GM12878 (cell line): ENCODE data around the gene CORO7. TPM values are rescaled to one million over a fixed set of nuclear protein-coding genes. Genes with fewer than 3 reads are reported as not detected.

ENCODE experiments used
- ATAC-seq: fragments of 200-7000 bp; cut with Tn5 transposase; 3 replicates; pipeline ENCODE4 v1.9.1; 2020; ENCODE audit warnings: mild to moderate bottlenecking, moderate library complexity
- BruUV-seq: library from RNA; stranded (reverse); fragments of 400-500 nt; replicated peaks from 2 replicates; lab custom pipeline; 2021; lab: Mats Ljungman, UMichigan
- CTCF ChIA-PET: fragments of 300-600 bp; sonication (Branson Sonifier 250); formaldehyde crosslinking; extraction: SDS; loops from one replicate; lab custom pipeline; 2021; ENCODE audit warnings: inconsistent platforms; lab: Yijun Ruan, JAX
- POLR2A ChIA-PET: fragments of 350-600 bp; formaldehyde crosslinking; extraction: SDS; loops from one replicate; lab custom pipeline; 2021; ENCODE audit warnings: inconsistent platforms; lab: Charles Lee
- RAD21 ChIA-PET: fragments of 300-600 bp; sonication (Branson Sonifier 250); formaldehyde crosslinking; loops from one replicate; lab custom pipeline; 2023; ENCODE audit warnings: antibody characterized with exemption; ENCODE audit not compliant: unreplicated experiment; lab: Charles Lee
- SMC1A ChIA-PET: fragments of 300-600 bp; sonication (Branson Sonifier 250); formaldehyde crosslinking; loops from one replicate; lab custom pipeline; 2023; ENCODE audit not compliant: unreplicated experiment, uncharacterized antibody; lab: Charles Lee
- DNase-seq: peaks from one replicate; pipeline ENCODE4 v3.0.0-alpha.2; 2011; ENCODE audit warnings: low read depth, low spot score
- FAIRE-seq: peaks from 3 replicates; lab custom pipeline; 2011; peaks lifted over from hg19 to GRCh38; lab: Jason Lieb, UNC
- H2AFZ ChIP-seq: 2 replicates; pipeline ENCODE4 v1.6.0; 2011; ENCODE audit warnings: low read depth, low read length, control low read depth; ENCODE audit not compliant: control insufficient read depth
- H3K27ac ChIP-seq: 2 replicates; pipeline ENCODE4 v1.5.1; 2011; ENCODE audit warnings: control low read depth; ENCODE audit not compliant: control insufficient read depth, insufficient read depth
- H3K27me3 ChIP-seq, 2 experiments: replicated peaks in 1 of 2; 2 replicates each; pipeline versions ENCODE4 v1.6.0 to v1.6.1; 2011; ENCODE audit warnings: low read length in 1 of 2; ENCODE audit not compliant: control insufficient read depth in 2 of 2, insufficient read depth in 2 of 2
- H3K36me3 ChIP-seq, 2 experiments: 2 replicates each; pipeline ENCODE4 v1.5.1; 2011; ENCODE audit warnings: low read length in 1 of 2; ENCODE audit not compliant: control insufficient read depth in 2 of 2, insufficient read depth in 2 of 2
- H3K4me1 ChIP-seq: 2 replicates; pipeline ENCODE4 v1.6.1; 2011; ENCODE audit warnings: mild to moderate bottlenecking, low read length, moderate library complexity, mixed read lengths; ENCODE audit not compliant: control insufficient read depth, insufficient read depth
- H3K4me2 ChIP-seq: 2 replicates; pipeline ENCODE4 v1.6.0; 2011; ENCODE audit warnings: control low read depth; ENCODE audit not compliant: control insufficient read depth, insufficient read depth
- H3K4me3 ChIP-seq: fragments of 200-600 bp; sonication (generic); 2 replicates; pipeline ENCODE4 v1.5.1; 2016
- H3K79me2 ChIP-seq: 2 replicates; pipeline ENCODE4 v1.6.0; 2011; ENCODE audit warnings: low read length; ENCODE audit not compliant: control insufficient read depth, insufficient read depth
- H3K9ac ChIP-seq: 2 replicates; pipeline ENCODE4 v1.8.0; 2011; ENCODE audit warnings: low read length, control low read depth, mixed read lengths; ENCODE audit not compliant: control insufficient read depth, insufficient read depth
- H3K9me3 ChIP-seq: replicated peaks from 3 replicates; pipeline ENCODE4 v1.5.1; 2011; ENCODE audit warnings: mild to moderate bottlenecking, low read length; ENCODE audit not compliant: control insufficient read depth, insufficient read depth
- H4K20me1 ChIP-seq: 2 replicates; pipeline ENCODE4 v1.6.0; 2011; ENCODE audit not compliant: control insufficient read depth, insufficient read depth
- BACH1 ChIP-seq: fragments of 450-650 bp; IDR thresholded peaks from 2 replicates; pipeline ENCODE4 v1.6.1; 2017; ENCODE audit warnings: mild to moderate bottlenecking, borderline replicate concordance
- BCLAF1 ChIP-seq: fragments of 450-650 bp; IDR thresholded peaks from 2 replicates; pipeline ENCODE4 v1.6.1; 2017; ENCODE audit warnings: antibody characterized with exemption, mild to moderate bottlenecking, moderate library complexity
- CBX3 ChIP-seq: fragments of 200-600 bp; sonication (generic); IDR thresholded peaks from 2 replicates; pipeline ENCODE4 v1.6.1; 2016; ENCODE audit warnings: low read depth, borderline replicate concordance
- GABPA ChIP-seq: IDR thresholded peaks from 2 replicates; pipeline ENCODE4 v1.6.1; 2014; ENCODE audit warnings: antibody characterized with exemption, low read depth, mild to moderate bottlenecking, inconsistent platforms
- LARP7 ChIP-seq: fragments of 450-650 bp; IDR thresholded peaks from 2 replicates; pipeline ENCODE4 v1.6.1; 2017; ENCODE audit warnings: mild to moderate bottlenecking
- MAX ChIP-seq: IDR thresholded peaks from 2 replicates; pipeline ENCODE4 v1.6.1; 2012; ENCODE audit warnings: low read depth, low read length, improper control_type of control experiment
- NFXL1 ChIP-seq: fragments of 450-650 bp; IDR thresholded peaks from 2 replicates; pipeline ENCODE4 v1.6.1; 2017; ENCODE audit warnings: antibody characterized with exemption, mild to moderate bottlenecking, borderline replicate concordance
- RB1 ChIP-seq: fragments of 450-650 bp; formaldehyde crosslinking; IDR thresholded peaks from 2 replicates; pipeline ENCODE4 v1.6.1; 2017; ENCODE audit warnings: mild to moderate bottlenecking, borderline replicate concordance
- RFX5 ChIP-seq: IDR thresholded peaks from 2 replicates; pipeline ENCODE4 v1.6.1; 2011; ENCODE audit warnings: low read depth, low read length, improper control_type of control experiment
- SPI1 ChIP-seq: IDR thresholded peaks from 2 replicates; pipeline ENCODE4 v1.6.1; 2011; ENCODE audit warnings: low read depth, mild to moderate bottlenecking, low read length, moderate library complexity, borderline replicate concordance; ENCODE audit not compliant: insufficient read depth
- SRF ChIP-seq, 2 experiments: IDR thresholded peaks; 2 replicates each; pipeline ENCODE4 v1.6.1; 2011; ENCODE audit warnings: low read depth in 2 of 2, low read length in 2 of 2, mild to moderate bottlenecking in 1 of 2, moderate library complexity in 1 of 2
- TBL1XR1 ChIP-seq: IDR thresholded peaks from 2 replicates; pipeline ENCODE4 v1.6.1; 2012; ENCODE audit warnings: low read depth, low read length, improper control_type of control experiment
- TCF12 ChIP-seq: IDR thresholded peaks from 2 replicates; pipeline ENCODE4 v1.6.1; 2011; ENCODE audit warnings: low read depth, mild to moderate bottlenecking, low read length
- WRNIP1 ChIP-seq: IDR thresholded peaks from 2 replicates; pipeline ENCODE4 v1.6.1; 2011; ENCODE audit warnings: low read depth, low read length, improper control_type of control experiment, borderline replicate concordance
- ZBED1 ChIP-seq: IDR thresholded peaks from 2 replicates; pipeline ENCODE4 v1.6.1; 2016; ENCODE audit warnings: borderline replicate concordance
- ZNF24 ChIP-seq: fragments of 450-650 bp; IDR thresholded peaks from 2 replicates; pipeline ENCODE4 v1.6.1; 2017; ENCODE audit warnings: antibody characterized with exemption, mild to moderate bottlenecking
- WGBS: methylation state at CpG from one replicate; pipeline ENCODE4 v1.1.6; 2016; ENCODE audit warnings: low lambda C conversion rate; ENCODE audit not compliant: insufficient replicate concordance, insufficient coverage; ENCODE audit errors: missing lambda C conversion rate; 5-methylcytosine and 5-hydroxymethylcytosine counted together
- in situ Hi-C: fragments of 300-500 bp; cut with MboI; formaldehyde crosslinking; loops from 9 replicates; pipeline ENCODE4 v1.14.3; 2018; ENCODE audit warnings: mixed read lengths
- intact Hi-C: fragments of 100-400 bp; cut with micrococcal nuclease; formaldehyde crosslinking; loops from one replicate; pipeline ENCODE4 v1.14.2; 2022; ENCODE audit not compliant: unreplicated experiment
- polyA plus RNA-seq, 11 experiments: library from polyadenylated mRNA; depleted of rRNA in 4 of 11; unstranded in 6 of 11; stranded (reverse) in 5 of 11; fragments of >200 nt; fragmentation: Nextera tagmentation in 4 of 11; fragmentation: Illumina TruSeq in 1 of 11; extraction: Ambion mirVana in 4 of 11; extraction: Trizol in 1 of 11; gene quantifications; 1 replicate in 1 of 11; 2 replicates in 10 of 11; pipeline versions ENCODE4 v1.2.1 to v1.2.3, GENCODE V29; 2011 to 2016; ENCODE audit warnings: inconsistent platforms in 2 of 11, missing spikeins in 2 of 11, low read depth in 1 of 11
- total RNA-seq, 4 experiments: library from RNA; depleted of rRNA in 3 of 4; stranded (reverse); fragments of >200 nt in 3 of 4; fragmentation: Illumina TruSeq in 1 of 4; extraction: Trizol in 1 of 4; gene quantifications; 2 replicates each; pipeline versions ENCODE4 v1.2.1 to v1.2.3, GENCODE V29; 2013 to 2021

CORO7 gene
- total and polyA plus RNA-seq, 10 of the 15 experiments (the other 5 are each of a cell fraction or from before 2014, with no cell fraction given) = 0.64 to 89.2 (median 43.7) TPM

- no peak overlapping the region for H3K9ac ChIP-seq
- WGBS = 97% methylated on average over 11 of the region's 14 CpGs
- POLR2A ChIA-PET = no interaction called here
Measured at GRCh38 chr16:4450430-4450829, 34.0 kb upstream of the CORO7 start.

DNA sequence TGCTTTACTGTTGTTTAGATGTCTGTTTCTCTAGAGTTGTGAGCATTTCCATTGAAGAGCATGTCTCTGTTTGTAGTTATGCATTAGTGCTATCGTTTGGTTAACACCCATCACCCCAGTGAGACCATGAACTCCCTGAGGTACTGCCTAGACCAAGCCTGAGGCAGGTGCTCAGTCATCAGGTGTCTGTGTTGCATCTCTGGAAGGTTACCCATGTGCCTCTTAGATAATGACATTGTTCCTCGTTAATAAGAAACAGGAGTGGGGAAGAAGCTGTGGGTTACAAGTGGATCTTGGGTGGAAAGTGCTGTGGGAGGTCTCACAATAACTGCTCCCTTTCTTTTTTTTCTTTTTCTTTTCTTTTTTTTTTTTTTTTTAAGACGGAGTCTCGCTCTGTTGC, 27.6 kb upstream of the CORO7 start:
- no peak for FAIRE-seq
- Histone ChIP-seq H3K27me3 (no peaks in the 10 kb centered on the region), H3K36me3 (peaks cover 25 to 36% of the 10 kb centered on the region in 2 experiments), H3K4me1 (no peaks in the 10 kb centered on the region), H3K9me3 (no peaks in the 10 kb centered on the region), H3K4me2 (no peak overlapping the region), H3K27ac (no peak overlapping the region), H3K79me2 (no peaks in the 10 kb centered on the region), H2AFZ (no peak overlapping the region), H3K9ac (no peak overlapping the region), H3K4me3 (no peak overlapping the region), H4K20me1 (no peaks in the 10 kb centered on the region; the same call in 1 of the 2 replicates)
- RAD21 ChIA-PET = no interaction called here
- CTCF ChIA-PET = no interaction called here
- DNase-seq = no peak
- no TSS peak for BruUV-seq
- SMC1A ChIA-PET = no interaction called here
- POLR2A ChIA-PET = interaction anchor here (0.6 kb wide), 1 partner anchor 149 kb away, joined by 3 read pairs; no protein-coding TSS in a partner anchor
- 100% methylated on average over 2 of the region's 4 CpGs for WGBS
- intact Hi-C loops (no loop called here), in situ Hi-C loops (no loop called here)
- ATAC-seq = no peak
- TF ChIP-seq BACH1 (no peak), ZNF24 (no peak), LARP7 (no peak), GABPA (no peak), BCLAF1 (no peak), MAX (no peak), RFX5 (no peak), NFXL1 (no peak), TCF12 (no peak), RB1 (no peak), ZBED1 (no peak)

More at GRCh38 chr16:4450430-4450829, 34.0 kb upstream of the CORO7 start:
- ChIA-PET SMC1A (interaction anchor here (0.9 kb wide), 1 partner anchor 9 kb away, joined by 3 read pairs; no protein-coding TSS in a partner anchor), CTCF (interaction anchor here (0.6 to 1.4 kb wide), 2 partner anchors 9 to 449 kb away, joined by 3 to 4 read pairs; no protein-coding TSS in a partner anchor), RAD21 (no interaction called here)
- H3K27ac ChIP-seq = no peak overlapping the region
- ATAC-seq = no peak
- H3K36me3 ChIP-seq = peaks cover 22 to 23% of the 10 kb centered on the region in 2 experiments; a peak in 3 of 4 replicates
- FAIRE-seq = no peak
- intact Hi-C loops = no loop called here
- no peak overlapping the region for H3K4me2 ChIP-seq
- H3K4me1 ChIP-seq = no peaks in the 10 kb centered on the region
- H2AFZ ChIP-seq = no peak overlapping the region
- BruUV-seq = no TSS peak
- in situ Hi-C loops = no loop called here
- DNase-seq = no peak
- no peaks in the 10 kb centered on the region for H3K79me2 ChIP-seq
- H3K4me3 ChIP-seq = no peak overlapping the region
- H3K27me3 ChIP-seq = no peaks in the 10 kb centered on the region
- no peaks in the 10 kb centered on the region; the same call in 1 of the 2 replicates for H4K20me1 ChIP-seq
- no peaks in the 10 kb centered on the region for H3K9me3 ChIP-seq
- TF ChIP-seq WRNIP1 = no peak
- no peak for TF ChIP-seq SPI1
- TF ChIP-seq TBL1XR1 = no peak
- TF ChIP-seq SRF (IDR thresholded peaks at IDR 0.05; ENCODE audit: low read depth in 2 of 2, low read length in 2 of 2) = no peak
- TF ChIP-seq CBX3 = no peak
